Measurements from ENCODE around the gene OR10J4. TPM values are rescaled to one million over a fixed set of nuclear protein-coding genes. Genes with fewer than 3 reads are reported as not detected.

The OR10J4 gene
- polyA plus RNA-seq = not detected in 3 replicates
- polyA plus RNA-seq (2011; ENCODE audit: low read depth) = not detected
- polyA plus RNA-seq (2011; cell fraction: cytosol; rRNA removed) = not detected in 2 replicates
- not detected in 2 replicates for polyA plus RNA-seq (2011; cell fraction: nucleus; rRNA removed)
- not detected in 2 replicates for polyA plus RNA-seq (2012; ENCODE audit: low replicate concordance)
- not detected in 3 replicates for polyA minus RNA-seq
- polyA minus RNA-seq (2011; cell fraction: cytosol; rRNA and poly(A)+ RNA removed) = not detected
- polyA minus RNA-seq (2011; cell fraction: nucleus; rRNA and poly(A)+ RNA removed) = not detected in 2 replicates

GRCh38 chr1:159431904-159432303, at the start of gene OR10J4:
TSS of gene OR10J4 (plus strand) at chr1:159432204.
- Histone ChIP-seq H3K9ac (ENCODE audit: control insufficient read depth, extremely low read depth, insufficient read depth, low read length) (no peak within 1 kb of the TSS), H3K27ac (ENCODE audit: control insufficient read depth, insufficient read depth, low read length) (no peak within 1 kb of the TSS), H3K4me1 (ENCODE audit: control insufficient read depth, extremely low read depth, insufficient read depth, low read length) (no peaks in the 10 kb centered on the region), H3K36me3 (ENCODE audit: control insufficient read depth in 2 of 2, extremely low read depth in 1 of 2, insufficient read depth in 2 of 2, low read length in 2 of 2) (no peaks in the 10 kb centered on the region), H3K9me1 (ENCODE audit: control insufficient read depth, extremely low read depth, insufficient read depth, low read length) (no peaks in the 10 kb centered on the region), H3K4me3 (ENCODE audit: control insufficient read depth in 2 of 3, extremely low read depth in 1 of 3, insufficient read depth in 2 of 3, low read depth in 1 of 3, low read length in 3 of 3) (no peak within 1 kb of the TSS), H3K9me3 (ENCODE audit: control insufficient read depth, low read depth, low read length) (no peaks in the 10 kb centered on the region), H4K20me1 (ENCODE audit: control insufficient read depth, extremely low read depth, insufficient read depth, low read length) (no peaks in the 10 kb centered on the region), H3K79me2 (ENCODE audit: control insufficient read depth, insufficient read depth, low read length) (no peaks in the 10 kb centered on the region), H2AFZ (ENCODE audit: control insufficient read depth, low read length) (no peak within 1 kb of the TSS), H3K27me3 (ENCODE audit: control insufficient read depth, extremely low read depth, insufficient read depth, low read length) (no peaks in the 10 kb centered on the region), H3K4me2 (ENCODE audit: control insufficient read depth, extremely low read depth, insufficient read depth, low read depth, low read length) (no peak within 1 kb of the TSS)
- DNase-seq (ENCODE audit: low read depth, low spot score) (no peak), FAIRE-seq (no peak)
- TF ChIP-seq CTCF (optimal IDR thresholded peaks at IDR 0.05 in 1 of 3, IDR thresholded peaks at IDR 0.05 in 1 of 3, conservative IDR thresholded peaks at IDR 0.05 in 1 of 3; ENCODE audit: extremely low read depth in 1 of 3, insufficient read depth in 2 of 3, low read length in 3 of 3) (no peak), EZH2 (IDR thresholded peaks at IDR 0.05; ENCODE audit: low read length) (no peak)
- dilution Hi-C loops (cut with MboI; ENCODE audit: extremely low pct_ligation_motif_present, low sequenced_read_pairs) = no loop called here

GRCh38 chr1:159406821-159407220, 25.2 kb upstream of the OR10J4 start:
- H4K20me1 ChIP-seq (ENCODE audit: control insufficient read depth, extremely low read depth, insufficient read depth, low read length) = no peaks in the 10 kb centered on the region
- dilution Hi-C loops (cut with MboI; ENCODE audit: extremely low pct_ligation_motif_present, low sequenced_read_pairs) = no loop called here
- H3K4me2 ChIP-seq (ENCODE audit: control insufficient read depth, extremely low read depth, insufficient read depth, low read depth, low read length) = no peak overlapping the region
- DNase-seq (ENCODE audit: low read depth, low spot score) (no peak), FAIRE-seq (no peak)
- no peaks in the 10 kb centered on the region for H3K9me3 ChIP-seq (ENCODE audit: control insufficient read depth, low read depth, low read length)
- no peak overlapping the region for H2AFZ ChIP-seq (ENCODE audit: control insufficient read depth, low read length)
- no peaks in the 10 kb centered on the region for H3K27me3 ChIP-seq (ENCODE audit: control insufficient read depth, extremely low read depth, insufficient read depth, low read length)
- H3K4me3 ChIP-seq (ENCODE audit: control insufficient read depth in 2 of 3, extremely low read depth in 1 of 3, insufficient read depth in 2 of 3, low read depth in 1 of 3, low read length in 3 of 3) = no peak overlapping the region
- no peaks in the 10 kb centered on the region for H3K36me3 ChIP-seq (ENCODE audit: control insufficient read depth in 2 of 2, extremely low read depth in 1 of 2, insufficient read depth in 2 of 2, low read length in 2 of 2)
- no peaks in the 10 kb centered on the region for H3K9me1 ChIP-seq (ENCODE audit: control insufficient read depth, extremely low read depth, insufficient read depth, low read length)
- no peaks in the 10 kb centered on the region for H3K79me2 ChIP-seq (ENCODE audit: control insufficient read depth, insufficient read depth, low read length)
- TF ChIP-seq EZH2 (IDR thresholded peaks at IDR 0.05; ENCODE audit: low read length) = no peak
- TF ChIP-seq CTCF (optimal IDR thresholded peaks at IDR 0.05 in 1 of 3, IDR thresholded peaks at IDR 0.05 in 1 of 3, conservative IDR thresholded peaks at IDR 0.05 in 1 of 3; ENCODE audit: extremely low read depth in 1 of 3, insufficient read depth in 2 of 3, low read length in 3 of 3) = no peak
- H3K27ac ChIP-seq (ENCODE audit: control insufficient read depth, insufficient read depth, low read length) = no peak overlapping the region
- H3K4me1 ChIP-seq (ENCODE audit: control insufficient read depth, extremely low read depth, insufficient read depth, low read length) = no peaks in the 10 kb centered on the region
- no peak overlapping the region for H3K9ac ChIP-seq (ENCODE audit: control insufficient read depth, extremely low read depth, insufficient read depth, low read length)
